Measurements from ENCODE around the gene BBS1.

BBS1 gene

GRCh38 chr11:66532784-66533183 lies 22.3 kb downstream of the BBS1 start:
- POLR2A ChIA-PET, result interaction anchor here (1.0 to 1.6 kb wide), 3 partner anchors 13 to 18 kb away, joined by 3 to 5 read pairs (median 3); partner anchors contain the start of gene ZDHHC24
- CTCF ChIA-PET, result interaction anchor here (0.6 kb wide), 1 partner anchor 121 kb away, joined by 3 read pairs; no protein-coding TSS in a partner anchor
- Histone ChIP-seq H3K4me1 (ENCODE audit: control insufficient read depth, insufficient read depth, low read length) (no peaks in the 10 kb centered on the region), H3K27ac (ENCODE audit: extremely low read depth, low read depth, low read length) (no peak overlapping the region), H3K9me3 (ENCODE audit: control insufficient read depth, insufficient read depth, low read depth, low read length) (no peaks in the 10 kb centered on the region), H3K4me3 (ENCODE audit: low read depth, low read length) (no peak overlapping the region), H3K36me3 (ENCODE audit: control insufficient read depth in 2 of 2, insufficient read depth in 1 of 2, low read length in 2 of 2) (peaks cover 0 to 28% of the 10 kb centered on the region in 2 experiments; a peak in 2 of 3 replicates)
- TF ChIP-seq ZNF2 (tag by site-specific recombination; IDR thresholded peaks at IDR 0.05), result no peak
- no peak for TF ChIP-seq ZNF169 (tag by site-specific recombination; IDR thresholded peaks at IDR 0.05)
- TF ChIP-seq ZXDB (tag by site-specific recombination; IDR thresholded peaks at IDR 0.05), result no peak
- TF ChIP-seq ZBTB21 (tag by site-specific recombination; IDR thresholded peaks at IDR 0.05), result no peak
- TF ChIP-seq ZNF350 (tag by site-specific recombination; IDR thresholded peaks at IDR 0.05), result no peak
- TF ChIP-seq ZNF776 (tag by site-specific recombination; IDR thresholded peaks at IDR 0.05; ENCODE audit: borderline replicate concordance), result no peak
- no peak for TF ChIP-seq ZBTB11 (tag by site-specific recombination; conservative IDR thresholded peaks at IDR 0.05; ENCODE audit: low read depth)
- no peak for TF ChIP-seq ZNF76 (tag by site-specific recombination; IDR thresholded peaks at IDR 0.05; ENCODE audit: borderline replicate concordance, low read depth)
- TF ChIP-seq ZNF473 (tag by site-specific recombination; IDR thresholded peaks at IDR 0.05), result no peak
- no peak for TF ChIP-seq ZNF561 (tag by site-specific recombination; IDR thresholded peaks at IDR 0.05; ENCODE audit: borderline replicate concordance)

- H3K36me3 ChIP-seq (ENCODE audit: control insufficient read depth in 2 of 2, insufficient read depth in 1 of 2, low read length in 2 of 2), result peaks cover 0 to 57% of the 10 kb centered on the region in 2 experiments; a peak in 2 of 3 replicates
- no peak overlapping the region for H3K27ac ChIP-seq (ENCODE audit: extremely low read depth, low read depth, low read length)
- H3K4me3 ChIP-seq (ENCODE audit: low read depth, low read length), result no peak overlapping the region
- no peak for TF ChIP-seq ZNF513 (tag by site-specific recombination; IDR thresholded peaks at IDR 0.05)
- no peak for TF ChIP-seq ZNF768 (tag by site-specific recombination; IDR thresholded peaks at IDR 0.05)
- no peak for TF ChIP-seq PRDM1 (tag by site-specific recombination; IDR thresholded peaks at IDR 0.05)
- TF ChIP-seq, protein P1, sequence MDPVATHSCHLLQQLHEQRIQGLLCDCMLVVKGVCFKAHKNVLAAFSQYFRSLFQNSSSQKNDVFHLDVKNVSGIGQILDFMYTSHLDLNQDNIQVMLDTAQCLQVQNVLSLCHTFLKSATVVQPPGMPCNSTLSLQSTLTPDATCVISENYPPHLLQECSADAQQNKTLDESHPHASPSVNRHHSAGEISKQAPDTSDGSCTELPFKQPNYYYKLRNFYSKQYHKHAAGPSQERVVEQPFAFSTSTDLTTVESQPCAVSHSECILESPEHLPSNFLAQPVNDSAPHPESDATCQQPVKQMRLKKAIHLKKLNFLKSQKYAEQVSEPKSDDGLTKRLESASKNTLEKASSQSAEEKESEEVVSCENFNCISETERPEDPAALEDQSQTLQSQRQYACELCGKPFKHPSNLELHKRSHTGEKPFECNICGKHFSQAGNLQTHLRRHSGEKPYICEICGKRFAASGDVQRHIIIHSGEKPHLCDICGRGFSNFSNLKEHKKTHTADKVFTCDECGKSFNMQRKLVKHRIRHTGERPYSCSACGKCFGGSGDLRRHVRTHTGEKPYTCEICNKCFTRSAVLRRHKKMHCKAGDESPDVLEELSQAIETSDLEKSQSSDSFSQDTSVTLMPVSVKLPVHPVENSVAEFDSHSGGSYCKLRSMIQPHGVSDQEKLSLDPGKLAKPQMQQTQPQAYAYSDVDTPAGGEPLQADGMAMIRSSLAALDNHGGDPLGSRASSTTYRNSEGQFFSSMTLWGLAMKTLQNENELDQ (tag by site-specific recombination; IDR thresholded peaks at IDR 0.05; ENCODE audit: low read depth), result no peak
- no peak for TF ChIP-seq ZNF169 (tag by site-specific recombination; IDR thresholded peaks at IDR 0.05)
- TF ChIP-seq MYNN (tag by site-specific recombination; IDR thresholded peaks at IDR 0.05; ENCODE audit: borderline replicate concordance), result no peak
- TF ChIP-seq KLF1 (tag by site-specific recombination; IDR thresholded peaks at IDR 0.05), result no peak
- TF ChIP-seq ZSCAN30 (tag by site-specific recombination; IDR thresholded peaks at IDR 0.05), result no peak
- TF ChIP-seq, protein P2, sequence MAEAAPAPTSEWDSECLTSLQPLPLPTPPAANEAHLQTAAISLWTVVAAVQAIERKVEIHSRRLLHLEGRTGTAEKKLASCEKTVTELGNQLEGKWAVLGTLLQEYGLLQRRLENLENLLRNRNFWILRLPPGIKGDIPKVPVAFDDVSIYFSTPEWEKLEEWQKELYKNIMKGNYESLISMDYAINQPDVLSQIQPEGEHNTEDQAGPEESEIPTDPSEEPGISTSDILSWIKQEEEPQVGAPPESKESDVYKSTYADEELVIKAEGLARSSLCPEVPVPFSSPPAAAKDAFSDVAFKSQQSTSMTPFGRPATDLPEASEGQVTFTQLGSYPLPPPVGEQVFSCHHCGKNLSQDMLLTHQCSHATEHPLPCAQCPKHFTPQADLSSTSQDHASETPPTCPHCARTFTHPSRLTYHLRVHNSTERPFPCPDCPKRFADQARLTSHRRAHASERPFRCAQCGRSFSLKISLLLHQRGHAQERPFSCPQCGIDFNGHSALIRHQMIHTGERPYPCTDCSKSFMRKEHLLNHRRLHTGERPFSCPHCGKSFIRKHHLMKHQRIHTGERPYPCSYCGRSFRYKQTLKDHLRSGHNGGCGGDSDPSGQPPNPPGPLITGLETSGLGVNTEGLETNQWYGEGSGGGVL (tag by site-specific recombination; IDR thresholded peaks at IDR 0.05), result no peak
- no peak for TF ChIP-seq SP2 (tag by site-specific recombination; IDR thresholded peaks at IDR 0.05)
- no peak for TF ChIP-seq SCRT1 (tag by site-specific recombination; IDR thresholded peaks at IDR 0.05; ENCODE audit: borderline replicate concordance)
- TF ChIP-seq ZNF148 (tag by site-specific recombination; IDR thresholded peaks at IDR 0.05; ENCODE audit: borderline replicate concordance), result no peak
- CTCF ChIA-PET, result no interaction called here
- POLR2A ChIA-PET, result no interaction called here
- H3K4me1 ChIP-seq (ENCODE audit: control insufficient read depth, insufficient read depth, low read length), result no peaks in the 10 kb centered on the region
- H3K9me3 ChIP-seq (ENCODE audit: control insufficient read depth, insufficient read depth, low read depth, low read length), result no peaks in the 10 kb centered on the region
Observed at GRCh38 chr11:66539170-66539869, 28.9 kb downstream of the BBS1 start.

Data from HEK293 (cell line).